ENCODE results near the gene ANGPT4. TPM values are rescaled to one million over a fixed set of nuclear protein-coding genes. Genes with fewer than 3 reads are reported as not detected.
A peak's percentile ranks its signal among the peaks of the same experiment; 100 is the strongest.

Gene ANGPT4
- total RNA-seq, 2 donors from 2014 or later: not detected

DNA sequence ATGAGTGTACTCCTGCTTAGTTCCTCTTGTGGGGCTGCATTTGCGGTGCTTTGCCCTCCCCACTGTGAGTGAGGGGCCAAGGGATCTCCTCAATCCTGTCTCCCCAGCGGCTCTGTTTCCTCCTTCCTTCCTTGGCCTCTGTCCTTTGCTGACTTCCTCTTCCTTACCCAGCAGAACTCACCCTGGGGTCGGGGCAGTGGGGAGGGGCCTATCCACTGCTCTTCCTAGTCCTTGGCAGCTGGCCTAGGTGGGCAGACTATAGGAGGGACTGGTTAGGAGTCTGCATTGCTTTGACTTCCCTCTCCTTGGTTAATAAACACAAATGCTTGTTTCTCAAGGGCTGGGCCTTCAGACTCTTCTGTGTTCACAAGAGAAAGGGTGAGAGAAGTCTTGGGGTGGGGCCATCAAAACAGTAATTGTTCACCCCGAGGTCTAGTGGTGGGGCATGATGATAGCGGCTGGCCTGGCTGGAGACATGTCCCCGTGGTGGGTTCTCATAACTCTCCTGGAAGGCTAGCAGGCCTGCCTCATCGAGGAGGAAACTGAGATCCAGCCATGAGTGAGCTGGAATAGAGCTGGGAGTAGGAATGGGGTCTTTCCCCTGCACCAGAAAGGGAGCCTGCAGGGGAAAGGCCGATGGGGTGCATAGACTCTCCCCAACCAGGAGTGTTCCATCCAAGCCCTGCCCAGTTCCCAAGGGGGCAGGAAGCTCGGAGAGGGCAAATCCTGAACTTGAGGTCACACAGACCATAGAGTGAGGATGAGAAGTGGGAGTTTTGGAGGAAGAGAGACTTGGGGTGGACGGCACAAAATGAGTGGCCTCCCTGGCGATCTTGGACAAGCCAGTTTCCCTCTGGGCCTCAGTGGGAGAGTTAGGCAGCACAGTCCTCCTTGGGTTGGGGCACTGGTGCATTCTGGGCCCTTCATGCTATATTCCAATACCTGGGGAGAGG, 69.9 kb downstream of the ANGPT4 start:
- Mint-ChIP-seq H3K27me3 (no peaks in the 10 kb centered on the region), H3K4me3 (peak overlapping the region; percentile 90), H3K9me3 (no peaks in the 10 kb centered on the region), H3K4me1 (ENCODE audit: low read depth in 2 of 2) (peaks cover 38 to 43% of the 10 kb centered on the region in 2 donors), H3K36me3 (peaks cover 16% of the 10 kb centered on the region), H3K27ac (peak overlapping the region; percentile 89 to 94)
- no peak for ATAC-seq
- peak; percentile 37 for DNase-seq (ENCODE audit: low spot score)

DNA sequence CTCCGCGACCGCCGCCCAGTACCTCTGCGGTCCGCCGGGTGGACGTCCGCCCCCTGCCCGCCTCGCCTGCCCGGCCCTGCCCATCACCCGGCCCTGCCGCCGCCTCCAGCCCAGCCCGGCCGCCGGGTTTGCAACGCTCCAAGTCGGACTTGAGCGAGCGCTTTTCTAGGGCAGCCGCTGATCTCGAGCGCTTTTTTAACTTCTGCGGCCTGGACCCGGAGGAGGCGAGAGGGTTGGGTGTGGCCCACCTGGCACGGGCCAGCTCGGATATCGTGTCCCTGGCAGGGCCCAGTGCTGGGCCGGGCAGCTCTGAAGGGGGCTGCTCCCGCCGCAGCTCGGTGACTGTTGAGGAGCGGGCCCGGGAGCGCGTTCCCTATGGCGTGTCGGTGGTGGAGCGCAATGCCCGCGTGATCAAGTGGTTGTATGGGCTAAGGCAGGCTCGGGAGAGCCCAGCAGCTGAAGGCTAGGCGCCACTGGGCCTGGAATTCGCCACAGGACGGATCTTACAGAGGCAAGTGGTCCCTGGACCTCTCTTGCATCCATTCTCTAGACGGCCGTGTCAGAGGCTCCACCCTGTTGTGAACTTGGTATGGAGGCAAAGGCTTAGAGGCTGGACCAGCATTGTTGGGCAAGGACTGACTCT, 70.8 kb downstream of the ANGPT4 start:
- H3K4me1 Mint-ChIP-seq (ENCODE audit: low read depth in 2 of 2): peaks cover 29 to 38% of the 10 kb centered on the region in 2 donors

DNA sequence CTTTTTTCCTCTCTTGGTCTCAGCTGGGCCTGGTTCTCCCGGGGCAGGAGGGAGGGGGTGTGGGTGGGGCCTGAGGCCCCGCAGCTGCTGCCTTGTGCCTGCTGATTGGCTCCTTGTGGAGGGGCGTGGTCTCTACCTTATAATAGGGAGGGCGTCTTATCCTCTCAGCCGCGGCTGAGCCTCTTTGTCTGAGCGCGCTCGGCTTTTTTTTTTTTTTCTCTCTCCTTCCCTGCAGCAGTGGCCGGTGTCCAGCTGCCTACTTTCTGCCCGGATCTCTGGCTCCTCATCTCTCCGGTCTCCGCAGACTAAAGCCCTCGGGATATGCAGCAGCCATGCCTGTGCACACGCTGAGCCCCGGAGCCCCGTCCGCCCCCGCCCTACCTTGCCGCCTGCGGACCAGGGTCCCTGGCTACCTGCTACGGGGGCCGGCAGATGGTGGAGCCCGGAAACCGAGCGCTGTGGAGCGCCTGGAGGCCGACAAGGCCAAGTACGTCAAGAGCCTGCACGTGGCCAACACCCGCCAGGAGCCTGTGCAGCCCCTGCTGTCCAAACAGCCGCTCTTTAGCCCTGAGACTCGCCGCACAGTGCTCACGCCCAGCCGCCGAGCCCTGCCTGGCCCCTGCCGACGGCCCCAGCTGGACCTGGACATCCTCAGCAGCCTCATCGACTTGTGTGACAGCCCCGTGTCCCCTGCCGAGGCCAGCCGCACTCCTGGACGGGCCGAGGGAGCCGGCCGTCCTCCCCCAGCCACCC, 71.5 kb downstream of the ANGPT4 start:
- Mint-ChIP-seq H3K27me3 (no peaks in the 10 kb centered on the region), H3K9me3 (no peaks in the 10 kb centered on the region), H3K27ac (peak overlapping the region; percentile 17 to 38), H3K36me3 (peaks cover 7% of the 10 kb centered on the region), H3K4me3 (peak overlapping the region; percentile 90), H3K4me1 (ENCODE audit: low read depth in 2 of 2) (peaks cover 28 to 36% of the 10 kb centered on the region in 2 donors)
- peak; percentile 89 for DNase-seq (ENCODE audit: low spot score)
- peak; percentile 95 to 97 for ATAC-seq

More for the DNA sequence above, 70.8 kb downstream of the ANGPT4 start:
- H3K27me3 Mint-ChIP-seq: no peaks in the 10 kb centered on the region
- peak overlapping the region; percentile 89 to 94 for H3K27ac Mint-ChIP-seq
- peak overlapping the region; percentile 90 for H3K4me3 Mint-ChIP-seq
- no peak for DNase-seq (ENCODE audit: low spot score)
- no peaks in the 10 kb centered on the region for H3K9me3 Mint-ChIP-seq
- ATAC-seq: no peak
- peaks cover 8% of the 10 kb centered on the region for H3K36me3 Mint-ChIP-seq

DNA sequence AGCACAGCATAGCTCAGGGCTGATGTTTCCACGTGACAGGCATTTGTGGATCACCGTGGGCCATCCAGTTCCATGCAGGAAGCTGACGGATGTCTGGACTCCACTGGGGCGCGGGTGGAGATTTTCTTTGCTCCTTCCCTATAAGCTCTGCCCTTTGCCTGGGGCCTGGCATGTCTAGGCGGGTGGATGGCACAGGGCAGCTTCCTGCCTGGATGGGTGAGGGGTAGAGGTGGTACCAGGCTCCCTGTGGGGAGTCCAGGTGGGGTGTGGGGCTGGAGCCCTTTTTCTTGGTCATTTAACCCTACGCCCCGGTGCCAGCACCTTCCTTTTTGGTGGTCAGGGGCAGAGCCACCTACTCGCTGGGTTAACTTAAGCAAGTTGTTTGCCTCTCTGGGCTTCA, 72.2 kb downstream of the ANGPT4 start:
- no peaks in the 10 kb centered on the region for H3K9me3 Mint-ChIP-seq
- ATAC-seq (no peak), DNase-seq (ENCODE audit: low spot score) (no peak)
- H3K36me3 Mint-ChIP-seq: peaks cover 7% of the 10 kb centered on the region
- no peaks in the 10 kb centered on the region for H3K27me3 Mint-ChIP-seq
- H3K4me1 Mint-ChIP-seq (ENCODE audit: low read depth in 2 of 2): peaks cover 28 to 36% of the 10 kb centered on the region in 2 donors
- H3K27ac Mint-ChIP-seq: peak overlapping the region; percentile 17 to 38
- H3K4me3 Mint-ChIP-seq: no peak overlapping the region

- Mint-ChIP-seq H3K27me3 (no peaks in the 10 kb centered on the region), H3K4me1 (ENCODE audit: low read depth in 2 of 2) (peaks cover 33 to 39% of the 10 kb centered on the region in 2 donors), H3K27ac (no peak overlapping the region), H3K4me3 (no peak overlapping the region), H3K36me3 (peaks cover 8% of the 10 kb centered on the region), H3K9me3 (no peaks in the 10 kb centered on the region)
- no peak for DNase-seq (ENCODE audit: low spot score)
- no peak for ATAC-seq
Observed at GRCh38 chr20:842547-842940, 73.6 kb downstream of the ANGPT4 start.

- H3K9me3 Mint-ChIP-seq: no peaks in the 10 kb centered on the region
- no peak overlapping the region for H3K27ac Mint-ChIP-seq
- DNase-seq (ENCODE audit: low spot score) (no peak), ATAC-seq (no peak)
- peaks cover 12% of the 10 kb centered on the region for H3K36me3 Mint-ChIP-seq
- H3K4me1 Mint-ChIP-seq (ENCODE audit: low read depth in 2 of 2): peaks cover 33 to 36% of the 10 kb centered on the region in 2 donors
- peak overlapping the region; percentile 49 for H3K4me3 Mint-ChIP-seq
- no peaks in the 10 kb centered on the region for H3K27me3 Mint-ChIP-seq
Observed at GRCh38 chr20:841568-842546, 74.3 kb downstream of the ANGPT4 start.

- Mint-ChIP-seq H3K9me3 (no peaks in the 10 kb centered on the region), H3K36me3 (peaks cover 7% of the 10 kb centered on the region), H3K27ac (no peak overlapping the region), H3K27me3 (no peaks in the 10 kb centered on the region), H3K4me1 (ENCODE audit: low read depth in 2 of 2) (peaks cover 35% of the 10 kb centered on the region in 2 donors), H3K4me3 (peak overlapping the region; percentile 49)
- DNase-seq (ENCODE audit: low spot score): no peak
- ATAC-seq: no peak
Observed at GRCh38 chr20:840858-841567, 75.1 kb downstream of the ANGPT4 start.

DNA sequence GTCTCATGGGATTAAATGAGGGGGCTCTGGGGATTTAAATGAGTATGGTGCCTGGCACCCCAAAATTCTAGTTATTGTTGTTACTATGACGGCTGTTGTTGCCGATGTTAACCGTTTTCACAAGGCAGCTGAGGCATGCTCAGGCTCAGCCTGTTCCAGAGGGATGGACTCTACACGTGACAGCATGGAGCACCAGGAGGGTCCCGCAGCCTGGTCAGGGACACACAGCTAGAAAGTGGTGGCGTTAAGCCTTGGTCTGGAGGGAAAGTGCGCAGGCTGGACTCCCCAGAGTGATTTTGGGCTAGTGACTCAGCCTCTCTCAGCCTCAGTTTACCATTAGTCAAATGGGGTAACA, 75.7 kb downstream of the ANGPT4 start:
- peaks cover 4% of the 10 kb centered on the region for H3K36me3 Mint-ChIP-seq
- no peak for ATAC-seq
- no peaks in the 10 kb centered on the region for H3K9me3 Mint-ChIP-seq
- H3K27ac Mint-ChIP-seq: no peak overlapping the region
- no peak for DNase-seq (ENCODE audit: low spot score)
- H3K4me1 Mint-ChIP-seq (ENCODE audit: low read depth in 2 of 2): peaks cover 37% of the 10 kb centered on the region in 2 donors
- H3K4me3 Mint-ChIP-seq: peak overlapping the region; percentile 49
- H3K27me3 Mint-ChIP-seq: no peaks in the 10 kb centered on the region

- peak overlapping the region in 1 of 2 donors; percentile 45 for H3K27ac Mint-ChIP-seq
- ATAC-seq (no peak), DNase-seq (ENCODE audit: low spot score) (no peak)
- H3K9me3 Mint-ChIP-seq: no peaks in the 10 kb centered on the region
- peaks cover 39 to 44% of the 10 kb centered on the region in 2 donors for H3K4me1 Mint-ChIP-seq (ENCODE audit: low read depth in 2 of 2)
- no peak overlapping the region for H3K4me3 Mint-ChIP-seq
- H3K36me3 Mint-ChIP-seq: peaks cover 4% of the 10 kb centered on the region
- no peaks in the 10 kb centered on the region for H3K27me3 Mint-ChIP-seq
Observed at GRCh38 chr20:839626-840025, 76.5 kb downstream of the ANGPT4 start.

- ATAC-seq (no peak), DNase-seq (ENCODE audit: low spot score) (no peak)
- Mint-ChIP-seq H3K4me1 (ENCODE audit: low read depth in 2 of 2) (peaks cover 34 to 45% of the 10 kb centered on the region in 2 donors), H3K36me3 (peaks cover 4% of the 10 kb centered on the region), H3K9me3 (no peaks in the 10 kb centered on the region), H3K27ac (peak overlapping the region in 1 of 2 donors; percentile 93), H3K4me3 (no peak overlapping the region), H3K27me3 (no peaks in the 10 kb centered on the region)
Observed at GRCh38 chr20:839015-839414, 77.1 kb downstream of the ANGPT4 start.

DNA sequence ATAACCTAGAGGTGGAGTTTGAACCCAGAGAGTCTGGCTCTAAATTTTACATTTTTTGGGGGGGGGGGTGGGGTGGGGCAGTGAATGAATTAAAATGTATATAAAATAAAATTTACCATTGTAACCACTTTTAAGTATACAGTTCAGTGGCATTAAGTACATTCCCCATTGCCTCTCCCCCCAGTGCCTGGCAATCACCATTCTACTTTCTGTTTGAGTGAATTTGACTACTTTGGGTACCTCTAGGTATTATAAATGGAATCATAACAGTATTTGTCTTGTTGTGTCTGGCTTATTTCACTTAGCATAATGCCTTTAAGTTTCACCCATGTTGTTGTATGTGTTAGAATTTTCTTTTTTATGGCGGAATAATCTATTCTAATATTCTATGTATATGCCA, 79.9 kb downstream of the ANGPT4 start:
- Mint-ChIP-seq H3K27ac (peak overlapping the region; percentile 82 to 93), H3K4me3 (peak overlapping the region; percentile 91)

GRCh38 chr20:835608-836045, 80.5 kb downstream of the ANGPT4 start:
- Mint-ChIP-seq H3K27me3 (no peaks in the 10 kb centered on the region), H3K4me1 (ENCODE audit: low read depth in 2 of 2) (peaks cover 40 to 44% of the 10 kb centered on the region in 2 donors), H3K4me3 (peak overlapping the region; percentile 91), H3K36me3 (peaks cover 4% of the 10 kb centered on the region), H3K27ac (peak overlapping the region; percentile 82 to 93), H3K9me3 (no peaks in the 10 kb centered on the region)
- ATAC-seq (no peak), DNase-seq (ENCODE audit: low spot score) (no peak)

More for the DNA sequence above, 79.9 kb downstream of the ANGPT4 start:
- no peak for ATAC-seq
- peaks cover 4% of the 10 kb centered on the region for H3K36me3 Mint-ChIP-seq
- peaks cover 40 to 44% of the 10 kb centered on the region in 2 donors for H3K4me1 Mint-ChIP-seq (ENCODE audit: low read depth in 2 of 2)
- DNase-seq (ENCODE audit: low spot score): no peak
- no peaks in the 10 kb centered on the region for H3K27me3 Mint-ChIP-seq
- H3K9me3 Mint-ChIP-seq: no peaks in the 10 kb centered on the region
